GM19193 (cell line): ENCODE measurements around the gene PRR4.

Experiments
- POLR2A ChIP-seq: IDR thresholded peaks from 4 replicates; pipeline ENCODE4 v1.6.1; 2011; ENCODE audit not compliant: insufficient read depth, insufficient read length; ENCODE audit errors: extremely low read depth

The PRR4 gene

GRCh38 chr12:10849425-10849878 lies at the start of gene PRR4:
Gene PRR4, minus strand, starts transcription at chr12:10849475. Its CDS starts 38 bp downstream, at chr12:10849437.
- no peak for TF ChIP-seq POLR2A

GRCh38 chr12:10896854-10897253 lies 47.6 kb upstream of the PRR4 start:
- no peak for TF ChIP-seq POLR2A

- TF ChIP-seq POLR2A, result no peak
These were observed 42.7 kb upstream of the PRR4 start for GRCh38 chr12:10891937-10892336.

- TF ChIP-seq POLR2A, result no peak
These were observed 40.0 kb upstream of the PRR4 start for GRCh38 chr12:10889226-10889625.

GRCh38 chr12:10884086-10884725 lies 34.9 kb upstream of the PRR4 start, which contains the start of gene PRH1:
Gene PRH1, minus strand, starts transcription at chr12:10884255. Its CDS starts 38 bp downstream, at chr12:10884217.
- TF ChIP-seq POLR2A, result no peak

GRCh38 chr12:10873378-10873777 lies 24.1 kb upstream of the PRR4 start:
- no peak for TF ChIP-seq POLR2A

GRCh38 chr12:10867381-10867780 lies 18.1 kb upstream of the PRR4 start:
- TF ChIP-seq POLR2A, result no peak

- no peak for TF ChIP-seq POLR2A
These were observed 14.4 kb upstream of the PRR4 start for GRCh38 chr12:10863512-10864218.

GRCh38 chr12:10861366-10861765 lies 12.1 kb upstream of the PRR4 start:
- no peak for TF ChIP-seq POLR2A

- TF ChIP-seq POLR2A, result no peak
These were observed 6.5 kb upstream of the PRR4 start for GRCh38 chr12:10855807-10856206.

- TF ChIP-seq POLR2A, result no peak
These were observed 4.5 kb upstream of the PRR4 start for GRCh38 chr12:10853776-10854175.

- no peak for TF ChIP-seq POLR2A
These were observed 2.1 kb upstream of the PRR4 start for GRCh38 chr12:10851243-10851858.

- no peak for TF ChIP-seq POLR2A
These were observed 1.5 kb downstream of the PRR4 start for GRCh38 chr12:10847744-10848143.

- TF ChIP-seq POLR2A, result no peak
These were observed 6.4 kb downstream of the PRR4 start for GRCh38 chr12:10842862-10843261.

GRCh38 chr12:10838461-10838860 lies 10.8 kb downstream of the PRR4 start:
- TF ChIP-seq POLR2A, result no peak

- TF ChIP-seq POLR2A, result no peak
These were observed 19.3 kb downstream of the PRR4 start for GRCh38 chr12:10829994-10830393.
